Posterior vena cava (tissue), 2 donors: ENCODE measurements around the gene LRBA. TPM values are rescaled to one million over a fixed set of nuclear protein-coding genes. Genes with fewer than 3 reads are reported as not detected.
"Not testable (repeated sequence)": the region's sequence is repeated elsewhere in the genome, so short reads cannot be mapped to it uniquely, and the experiment has no call there.

Experiments
- DNase-seq: peaks from one replicate; pipeline ENCODE4 v3.0.0-alpha.2; 2020; ENCODE audit warnings: low spot score
- intact Hi-C, 2 donors: fragments of 100-400 bp; cut with DNase I; formaldehyde crosslinking; loops; one replicate each; pipeline versions ENCODE4 v1.14.1 to v1.14.2; 2022 to 2023
- total RNA-seq, 2 donors: library from RNA; stranded (reverse); fragmentation: NEBNext Ultra II Directional; extraction: Animal tissue kit (Norgen Biotek cat#: 25700); gene quantifications; one replicate each; pipeline ENCODE4 v1.2.1, GENCODE V29; 2021
- donor health status: DM: yes; HTN: yes; CAD: no.
- donor health status: DM: yes; HTN: yes; CAD: no.

Gene LRBA
- total RNA-seq, 2 donors from 2014 or later: 21.0 to 23.0 TPM

- intact Hi-C loops: no loop called here
- no peak for DNase-seq
These were observed 232.8 kb downstream of the LRBA start for GRCh38 chr4:150782311-150782710.

GRCh38 chr4:150781191-150781590, 233.9 kb downstream of the LRBA start:
- no peak for DNase-seq

GRCh38 chr4:150779707-150780106, 235.4 kb downstream of the LRBA start:
- intact Hi-C loops: no loop called here
- DNase-seq: no peak

More at GRCh38 chr4:150781191-150781590, 233.9 kb downstream of the LRBA start:
- intact Hi-C loops: no loop called here

GRCh38 chr4:150773729-150774449, 241.2 kb downstream of the LRBA start:
- DNase-seq: no peak
- intact Hi-C loops: no loop called here

- no peak for DNase-seq
- intact Hi-C loops: no loop called here
These were observed 242.1 kb downstream of the LRBA start for GRCh38 chr4:150773032-150773431.

GRCh38 chr4:150771382-150771781, 243.7 kb downstream of the LRBA start:
- DNase-seq: no peak
- intact Hi-C loops: no loop called here

GRCh38 chr4:150769845-150770244, 245.2 kb downstream of the LRBA start:
- no peak for DNase-seq
- intact Hi-C loops: no loop called here

GRCh38 chr4:150769248-150769647, 245.8 kb downstream of the LRBA start:
- intact Hi-C loops: no loop called here
- no peak for DNase-seq

GRCh38 chr4:150768497-150768896, 246.6 kb downstream of the LRBA start:
- intact Hi-C loops: no loop called here
- DNase-seq: no peak

GRCh38 chr4:150765216-150765615, 249.9 kb downstream of the LRBA start:
- intact Hi-C loops: no loop called here
- no peak for DNase-seq

GRCh38 chr4:150751648-150752047, 263.4 kb downstream of the LRBA start:
- intact Hi-C loops: no loop called here
- no peak for DNase-seq

GRCh38 chr4:150750824-150751223, 264.3 kb downstream of the LRBA start:
- intact Hi-C loops: no loop called here

GRCh38 chr4:150746156-150746555, 268.9 kb downstream of the LRBA start:
- intact Hi-C loops: no loop called here
- no peak for DNase-seq

More at GRCh38 chr4:150750824-150751223, 264.3 kb downstream of the LRBA start:
- DNase-seq: no peak

GRCh38 chr4:150744570-150744969, 270.5 kb downstream of the LRBA start:
- intact Hi-C loops: no loop called here
- no peak for DNase-seq

GRCh38 chr4:150743564-150744342, 271.3 kb downstream of the LRBA start:
- DNase-seq: no peak
- intact Hi-C loops: no loop called here

- DNase-seq, intact Hi-C loops: not testable (repeated sequence)
These were observed 272.2 kb downstream of the LRBA start for GRCh38 chr4:150742930-150743329.

GRCh38 chr4:150739591-150739990, 275.5 kb downstream of the LRBA start:
- no peak for DNase-seq
- intact Hi-C loops: no loop called here

GRCh38 chr4:150725957-150726523, 289.0 kb downstream of the LRBA start:
- intact Hi-C loops: no loop called here
- no peak for DNase-seq

- intact Hi-C loops: no loop called here
These were observed 291.2 kb downstream of the LRBA start for GRCh38 chr4:150723727-150724411.

GRCh38 chr4:150722908-150723362, 292.1 kb downstream of the LRBA start:
- intact Hi-C loops: no loop called here
- DNase-seq: peak; percentile 91

More at GRCh38 chr4:150723727-150724411, 291.2 kb downstream of the LRBA start:
- peak; percentile 53 for DNase-seq
